ENCODE data around the gene ARL15.

- no peak for TF ChIP-seq EZH2 (IDR thresholded peaks at IDR 0.05; ENCODE audit: borderline replicate concordance, low read length)
- TF ChIP-seq CTCF (conservative IDR thresholded peaks at IDR 0.05 in 1 of 2, IDR thresholded peaks at IDR 0.05 in 1 of 2; ENCODE audit: extremely low read depth in 1 of 2, insufficient read depth in 1 of 2, low read depth in 1 of 2, low read length in 2 of 2) = no peak
Measured at GRCh38 chr5:54220230-54221040, 89.9 kb downstream of the ARL15 start.
